Immature natural killer cell (primary cell): ENCODE data around the gene NSMCE1. TPM values are rescaled to one million over a fixed set of nuclear protein-coding genes. Genes with fewer than 3 reads are reported as not detected.
A peak's percentile ranks its signal among the peaks of the same experiment; 100 is the strongest.

ENCODE experiments used
- DNase-seq, 3 donors: peaks; one replicate each; pipeline ENCODE4 v3.0.0; 2022; ENCODE audit warnings: mixed read lengths in 1 of 3
- H3K27ac Mint-ChIP-seq, 6 donors: one replicate each; pipeline ENCODE4 v1.8.0; 2020; ENCODE audit warnings: mixed read lengths in 6 of 6, mild to moderate bottlenecking in 5 of 6, inconsistent platforms in 4 of 6, moderate library complexity in 3 of 6
- H3K27me3 Mint-ChIP-seq, 3 donors: one replicate each; pipeline ENCODE4 v1.8.0; 2020 to 2021; ENCODE audit warnings: low read depth in 3 of 3, mild to moderate bottlenecking in 3 of 3, mixed read lengths in 3 of 3, moderate library complexity in 3 of 3, inconsistent platforms in 1 of 3
- H3K36me3 Mint-ChIP-seq, 3 donors: one replicate each; pipeline ENCODE4 v1.8.0; 2020; ENCODE audit warnings: mixed read lengths in 3 of 3, inconsistent platforms in 2 of 3, mild to moderate bottlenecking in 2 of 3
- H3K4me1 Mint-ChIP-seq, 2 donors: one replicate each; pipeline ENCODE4 v1.8.0; 2020; ENCODE audit warnings: inconsistent platforms in 2 of 2, mild to moderate bottlenecking in 2 of 2, mixed read lengths in 2 of 2, moderate library complexity in 1 of 2
- H3K4me3 Mint-ChIP-seq, 5 donors: one replicate each; pipeline ENCODE4 v1.8.0; 2020; ENCODE audit warnings: mild to moderate bottlenecking in 5 of 5, mixed read lengths in 5 of 5, inconsistent platforms in 3 of 5, moderate library complexity in 3 of 5
- H3K9me3 Mint-ChIP-seq, 6 donors: one replicate each; pipeline ENCODE4 v1.8.0; 2020; ENCODE audit warnings: mild to moderate bottlenecking in 6 of 6, mixed read lengths in 6 of 6, inconsistent platforms in 4 of 6, moderate library complexity in 3 of 6
- polyA plus RNA-seq, 3 donors: library from polyadenylated mRNA; unstranded; fragments of 300-500 nt; fragmentation: Illumina TruSeq; gene quantifications; one replicate each; pipeline ENCODE4 v1.2.3, GENCODE V29; 2021

Gene NSMCE1
- polyA plus RNA-seq, 3 donors from 2014 or later: 133 to 162 (median 148) TPM

- Mint-ChIP-seq H3K4me3 (peak overlapping the region; percentile 61 to 86 (median 71)), H3K4me1 (peaks cover 56 to 65% of the 10 kb centered on the region in 2 donors), H3K27ac (peak overlapping the region; percentile 87 to 95 (median 92)), H3K9me3 (peaks cover 0 to 1% (median 0%) of the 10 kb centered on the region in 6 donors), H3K27me3 (peaks cover 6 to 15% (median 9%) of the 10 kb centered on the region in 3 donors), H3K36me3 (peaks cover 0 to 3% (median 0%) of the 10 kb centered on the region in 3 donors)
- DNase-seq: peak; percentile 26 to 47 (median 37)
Measured at GRCh38 chr16:27199736-27200135, 68.8 kb downstream of the NSMCE1 start.

- Mint-ChIP-seq H3K4me3 (peak overlapping the region in 4 of 5 donors; percentile 30 to 86 (median 35)), H3K27ac (peak overlapping the region; percentile 15 to 87 (median 76)), H3K36me3 (peaks cover 0 to 3% (median 0%) of the 10 kb centered on the region in 3 donors), H3K27me3 (peaks cover 6 to 15% (median 9%) of the 10 kb centered on the region in 3 donors), H3K9me3 (peaks cover 0 to 1% (median 0%) of the 10 kb centered on the region in 6 donors), H3K4me1 (peaks cover 53 to 60% of the 10 kb centered on the region in 2 donors)
- DNase-seq: no peak
Measured at GRCh38 chr16:27199235-27199586, 69.4 kb downstream of the NSMCE1 start.

- no peak for DNase-seq
- Mint-ChIP-seq H3K27me3 (peaks cover 1 to 12% (median 6%) of the 10 kb centered on the region in 3 donors), H3K27ac (peak overlapping the region; percentile 15 to 87 (median 76)), H3K9me3 (peaks cover 0 to 1% (median 0%) of the 10 kb centered on the region in 6 donors), H3K4me3 (no peak overlapping the region), H3K4me1 (peaks cover 49 to 55% of the 10 kb centered on the region in 2 donors), H3K36me3 (peaks cover 0 to 3% (median 0%) of the 10 kb centered on the region in 3 donors)
Measured at GRCh38 chr16:27198451-27199234, 69.9 kb downstream of the NSMCE1 start.

GRCh38 chr16:27197004-27197403 lies 71.6 kb downstream of the NSMCE1 start:
- H3K9me3 Mint-ChIP-seq: peaks cover 0 to 1% (median 0%) of the 10 kb centered on the region in 6 donors
- peaks cover 36 to 38% of the 10 kb centered on the region in 2 donors for H3K4me1 Mint-ChIP-seq
- H3K4me3 Mint-ChIP-seq: no peak overlapping the region
- peak overlapping the region in 4 of 6 donors; percentile 16 to 77 (median 72) for H3K27ac Mint-ChIP-seq
- peaks cover 0 to 5% (median 2%) of the 10 kb centered on the region in 3 donors for H3K27me3 Mint-ChIP-seq
- no peak for DNase-seq
- peaks cover 0 to 3% (median 0%) of the 10 kb centered on the region in 3 donors for H3K36me3 Mint-ChIP-seq

- H3K27me3 Mint-ChIP-seq: peaks cover 0 to 5% (median 2%) of the 10 kb centered on the region in 3 donors
- peaks cover 0 to 3% (median 0%) of the 10 kb centered on the region in 3 donors for H3K36me3 Mint-ChIP-seq
- H3K4me3 Mint-ChIP-seq: no peak overlapping the region
- DNase-seq: no peak
- peaks cover 30 to 34% of the 10 kb centered on the region in 2 donors for H3K4me1 Mint-ChIP-seq
- peak overlapping the region in 2 of 6 donors; percentile 35 to 66 for H3K27ac Mint-ChIP-seq
- H3K9me3 Mint-ChIP-seq: peaks cover 0 to 1% (median 0%) of the 10 kb centered on the region in 6 donors
Measured at GRCh38 chr16:27195941-27196595, 72.5 kb downstream of the NSMCE1 start.

- Mint-ChIP-seq H3K9me3 (no peaks in the 10 kb centered on the region), H3K4me1 (peaks cover 22 to 25% of the 10 kb centered on the region in 2 donors), H3K36me3 (peaks cover 0 to 3% (median 0%) of the 10 kb centered on the region in 3 donors), H3K27ac (no peak overlapping the region), H3K4me3 (no peak overlapping the region), H3K27me3 (peaks cover 0 to 2% (median 2%) of the 10 kb centered on the region in 3 donors)
- no peak for DNase-seq
Measured at GRCh38 chr16:27195076-27195741, 73.4 kb downstream of the NSMCE1 start.

- Mint-ChIP-seq H3K27ac (no peak overlapping the region), H3K9me3 (no peaks in the 10 kb centered on the region), H3K27me3 (peaks cover 0 to 2% (median 2%) of the 10 kb centered on the region in 3 donors), H3K36me3 (peaks cover 0 to 4% (median 3%) of the 10 kb centered on the region in 3 donors), H3K4me1 (peaks cover 5 to 8% of the 10 kb centered on the region in 2 donors), H3K4me3 (no peak overlapping the region)
- DNase-seq: no peak
Measured at GRCh38 chr16:27193300-27193990, 75.1 kb downstream of the NSMCE1 start.

GRCh38 chr16:27191352-27191924 lies 77.1 kb downstream of the NSMCE1 start:
- Mint-ChIP-seq H3K4me1 (peaks cover 0 to 5% of the 10 kb centered on the region in 2 donors), H3K9me3 (no peaks in the 10 kb centered on the region), H3K4me3 (no peak overlapping the region), H3K36me3 (peaks cover 0 to 4% (median 3%) of the 10 kb centered on the region in 3 donors), H3K27me3 (peaks cover 0 to 4% (median 1%) of the 10 kb centered on the region in 3 donors), H3K27ac (no peak overlapping the region)
- no peak for DNase-seq

GRCh38 chr16:27190316-27190871 lies 78.2 kb downstream of the NSMCE1 start:
- H3K4me3 Mint-ChIP-seq: no peak overlapping the region
- no peak overlapping the region for H3K27ac Mint-ChIP-seq
- H3K27me3 Mint-ChIP-seq: peaks cover 0 to 2% (median 1%) of the 10 kb centered on the region in 3 donors
- H3K9me3 Mint-ChIP-seq: no peaks in the 10 kb centered on the region
- H3K36me3 Mint-ChIP-seq: peaks cover 0 to 4% (median 2%) of the 10 kb centered on the region in 3 donors
- H3K4me1 Mint-ChIP-seq: no peaks in the 10 kb centered on the region
- DNase-seq: no peak

GRCh38 chr16:27189335-27189972 lies 79.1 kb downstream of the NSMCE1 start:
- Mint-ChIP-seq H3K4me3 (no peak overlapping the region), H3K27ac (no peak overlapping the region), H3K4me1 (no peaks in the 10 kb centered on the region), H3K27me3 (peaks cover 1 to 2% (median 1%) of the 10 kb centered on the region in 3 donors), H3K36me3 (peaks cover 0 to 4% (median 0%) of the 10 kb centered on the region in 3 donors), H3K9me3 (no peaks in the 10 kb centered on the region)
- DNase-seq: no peak

GRCh38 chr16:27188633-27189032 lies 79.9 kb downstream of the NSMCE1 start:
- Mint-ChIP-seq H3K27ac (no peak overlapping the region), H3K4me3 (no peak overlapping the region), H3K9me3 (no peaks in the 10 kb centered on the region), H3K27me3 (peaks cover 1 to 3% (median 2%) of the 10 kb centered on the region in 3 donors), H3K4me1 (no peaks in the 10 kb centered on the region), H3K36me3 (peaks cover 0 to 4% (median 0%) of the 10 kb centered on the region in 3 donors)
- DNase-seq: no peak

- no peak overlapping the region for H3K27ac Mint-ChIP-seq
- no peaks in the 10 kb centered on the region for H3K9me3 Mint-ChIP-seq
- H3K27me3 Mint-ChIP-seq: peaks cover 1 to 5% (median 2%) of the 10 kb centered on the region in 3 donors
- H3K4me1 Mint-ChIP-seq: no peaks in the 10 kb centered on the region
- no peak for DNase-seq
- no peak overlapping the region for H3K4me3 Mint-ChIP-seq
- H3K36me3 Mint-ChIP-seq: peaks cover 0 to 4% (median 0%) of the 10 kb centered on the region in 3 donors
Measured at GRCh38 chr16:27185776-27186130, 82.8 kb downstream of the NSMCE1 start.
